Tibial nerve (tissue), 3 donors: ENCODE data around the gene AFG1L.

Experiments
- POLR2A ChIP-seq, 2 donors: fragments of 450-650 bp; IDR thresholded peaks; one replicate each; pipeline ENCODE4 v1.6.1; 2017; ENCODE audit warnings: antibody characterized with exemption in 2 of 2, mild to moderate bottlenecking in 2 of 2, moderate library complexity in 2 of 2
- TF ChIP-seq, protein P1 (sequence below), 5 experiments: fragments of 200-600 bp in 3 of 5; fragments of 450-650 bp in 2 of 5; sonication (generic) in 3 of 5; IDR thresholded peaks; one replicate each; pipeline ENCODE4 v1.5.1; 2016 to 2019; ENCODE audit warnings: antibody characterized with exemption in 5 of 5, mild to moderate bottlenecking in 3 of 5, moderate library complexity in 2 of 5

DNA sequence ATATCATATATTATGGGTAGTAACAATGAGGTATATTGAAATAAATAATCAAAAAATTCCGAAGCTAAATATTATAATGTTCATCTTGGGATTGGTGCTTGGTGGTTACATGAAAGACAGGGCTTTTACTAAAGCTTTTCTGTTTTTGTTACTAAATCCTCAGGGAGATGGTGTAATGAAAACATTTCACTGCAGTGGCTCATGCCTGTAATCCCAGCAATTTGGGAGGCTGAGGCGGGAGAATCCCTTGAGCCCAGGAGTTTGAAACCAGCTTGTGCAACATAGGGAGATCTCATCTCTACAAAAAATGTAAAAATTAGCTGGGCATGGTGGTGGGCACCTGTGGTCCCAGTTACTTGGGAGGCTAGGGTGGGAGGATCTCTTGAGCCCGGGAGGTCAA is 42.9 kb downstream of the AFG1L start:
- TF ChIP-seq, protein P1, sequence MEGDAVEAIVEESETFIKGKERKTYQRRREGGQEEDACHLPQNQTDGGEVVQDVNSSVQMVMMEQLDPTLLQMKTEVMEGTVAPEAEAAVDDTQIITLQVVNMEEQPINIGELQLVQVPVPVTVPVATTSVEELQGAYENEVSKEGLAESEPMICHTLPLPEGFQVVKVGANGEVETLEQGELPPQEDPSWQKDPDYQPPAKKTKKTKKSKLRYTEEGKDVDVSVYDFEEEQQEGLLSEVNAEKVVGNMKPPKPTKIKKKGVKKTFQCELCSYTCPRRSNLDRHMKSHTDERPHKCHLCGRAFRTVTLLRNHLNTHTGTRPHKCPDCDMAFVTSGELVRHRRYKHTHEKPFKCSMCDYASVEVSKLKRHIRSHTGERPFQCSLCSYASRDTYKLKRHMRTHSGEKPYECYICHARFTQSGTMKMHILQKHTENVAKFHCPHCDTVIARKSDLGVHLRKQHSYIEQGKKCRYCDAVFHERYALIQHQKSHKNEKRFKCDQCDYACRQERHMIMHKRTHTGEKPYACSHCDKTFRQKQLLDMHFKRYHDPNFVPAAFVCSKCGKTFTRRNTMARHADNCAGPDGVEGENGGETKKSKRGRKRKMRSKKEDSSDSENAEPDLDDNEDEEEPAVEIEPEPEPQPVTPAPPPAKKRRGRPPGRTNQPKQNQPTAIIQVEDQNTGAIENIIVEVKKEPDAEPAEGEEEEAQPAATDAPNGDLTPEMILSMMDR (IDR thresholded peaks at IDR 0.05), result no peak
- TF ChIP-seq POLR2A (IDR thresholded peaks at IDR 0.05), result no peak
